Measurements from ENCODE around the gene EPPIN. TPM values are rescaled to one million over a fixed set of nuclear protein-coding genes. Genes with fewer than 3 reads are reported as not detected.

EPPIN gene
- total and polyA plus RNA-seq, 7 donors, result not detected

GRCh38 chr20:45545754-45546453, 1.3 kb downstream of the EPPIN start:
- no peaks in the 10 kb centered on the region for H3K27me3 ChIP-seq
- H3K36me3 ChIP-seq, result no peaks in the 10 kb centered on the region
- no peak overlapping the region for H3K27ac ChIP-seq
- no peaks in the 10 kb centered on the region for H3K9me3 ChIP-seq
- no peak overlapping the region for H3K4me3 ChIP-seq
- no peak for DNase-seq
- WGBS, 2 donors, result 23 to 24% methylated on average over 5 of the region's 5 CpGs
- intact Hi-C loops (cut with DNase I), result loop anchor here (1.0 kb wide), 1 partner anchor 225 kb away; no protein-coding TSS in a partner anchor
- H3K4me1 ChIP-seq, result no peaks in the 10 kb centered on the region
- peak in 2 of 4 experiments; percentile 22 to 27 for TF ChIP-seq CTCF (IDR thresholded peaks at IDR 0.05)
- TF ChIP-seq EP300 (IDR thresholded peaks at IDR 0.05), result no peak

- Histone ChIP-seq H3K9me3 (no peaks in the 10 kb centered on the region), H3K4me3 (no peak overlapping the region), H3K27me3 (no peaks in the 10 kb centered on the region), H3K4me1 (no peaks in the 10 kb centered on the region), H3K27ac (no peak overlapping the region), H3K36me3 (no peaks in the 10 kb centered on the region)
- intact Hi-C loops (cut with DNase I), result no loop called here
- TF ChIP-seq CTCF (IDR thresholded peaks at IDR 0.05), result no peak
- no peak for TF ChIP-seq POLR2AphosphoS5 (IDR thresholded peaks at IDR 0.05)
- TF ChIP-seq EP300 (IDR thresholded peaks at IDR 0.05), result no peak
- TF ChIP-seq POLR2A (IDR thresholded peaks at IDR 0.05), result no peak
- no peak for DNase-seq
- 78 to 85% methylated on average over 3 of the region's 3 CpGs for WGBS, 2 donors
Observed at GRCh38 chr20:45545351-45545750, 1.9 kb downstream of the EPPIN start.

- WGBS, 2 donors, result 66 to 85% methylated on average over 2 of the region's 2 CpGs
- H3K4me1 ChIP-seq, result no peaks in the 10 kb centered on the region
- H3K9me3 ChIP-seq, result no peaks in the 10 kb centered on the region
- no peaks in the 10 kb centered on the region for H3K27me3 ChIP-seq
- no peak for TF ChIP-seq POLR2AphosphoS5 (IDR thresholded peaks at IDR 0.05)
- TF ChIP-seq CTCF (IDR thresholded peaks at IDR 0.05), result no peak
- TF ChIP-seq EP300 (IDR thresholded peaks at IDR 0.05), result no peak
- TF ChIP-seq POLR2A (IDR thresholded peaks at IDR 0.05), result no peak
- H3K4me3 ChIP-seq, result no peak within 1 kb of the TSS
- no peaks in the 10 kb centered on the region for H3K36me3 ChIP-seq
- H3K27ac ChIP-seq, result no peak within 1 kb of the TSS
- intact Hi-C loops (cut with DNase I), result no loop called here
- DNase-seq, result no peak
Observed at GRCh38 chr20:45539382-45539781, 7.8 kb downstream of the EPPIN start, which contains the start of gene WFDC6. WFDC6 (minus strand) TSS chr20:45539482; CDS start chr20:45539407, 75 bp downstream.

GRCh38 chr20:45538209-45538799, 8.9 kb downstream of the EPPIN start:
- no peak for DNase-seq
- Histone ChIP-seq H3K27me3 (no peaks in the 10 kb centered on the region), H3K27ac (no peak overlapping the region), H3K4me1 (no peaks in the 10 kb centered on the region), H3K9me3 (no peaks in the 10 kb centered on the region), H3K4me3 (no peak overlapping the region), H3K36me3 (no peaks in the 10 kb centered on the region)
- intact Hi-C loops (cut with DNase I), result no loop called here
- WGBS, 2 donors, result 75 to 92% methylated on average over 7 of the region's 7 CpGs
- no peak for TF ChIP-seq CTCF (IDR thresholded peaks at IDR 0.05)
- TF ChIP-seq POLR2AphosphoS5 (IDR thresholded peaks at IDR 0.05), result no peak
- TF ChIP-seq EP300 (IDR thresholded peaks at IDR 0.05), result no peak
- TF ChIP-seq POLR2A (IDR thresholded peaks at IDR 0.05), result no peak
